Measurements from ENCODE around the gene HOXD8.

HOXD8 gene

GRCh38 chr2:176131848-176132158 lies 2.3 kb downstream of the HOXD8 start:
- no peaks in the 10 kb centered on the region for H3K36me3 ChIP-seq (ENCODE audit: insufficient read depth, low read length)
- H3K9ac ChIP-seq (ENCODE audit: low read depth, low read length): no peak overlapping the region
- no peaks in the 10 kb centered on the region; the same call in 1 of the 2 replicates for H3K9me3 ChIP-seq (ENCODE audit: control insufficient read depth, insufficient read depth, low read length)
- 0 out of 2 replicates have a peak, but pooled peaks cover 3% of the 10 kb centered on the region for H3K4me1 ChIP-seq (ENCODE audit: insufficient read depth, low read length)

GRCh38 chr2:176132205-176133171 lies 3.0 kb downstream of the HOXD8 start:
- H3K36me3 ChIP-seq (ENCODE audit: insufficient read depth, low read length): no peaks in the 10 kb centered on the region
- H3K9ac ChIP-seq (ENCODE audit: low read depth, low read length): no peak overlapping the region
- H3K4me1 ChIP-seq (ENCODE audit: insufficient read depth, low read length): 0 out of 2 replicates have a peak, but pooled peaks cover 3% of the 10 kb centered on the region

GRCh38 chr2:176133389-176133788 lies 3.9 kb downstream of the HOXD8 start:
- Histone ChIP-seq H3K36me3 (ENCODE audit: insufficient read depth, low read length) (no peaks in the 10 kb centered on the region), H3K4me1 (ENCODE audit: insufficient read depth, low read length) (0 out of 2 replicates have a peak, but pooled peaks cover 3% of the 10 kb centered on the region), H3K9me3 (ENCODE audit: control insufficient read depth, insufficient read depth, low read length) (no peaks in the 10 kb centered on the region; the same call in 1 of the 2 replicates), H3K9ac (ENCODE audit: low read depth, low read length) (no peak overlapping the region)

More at GRCh38 chr2:176132205-176133171, 3.0 kb downstream of the HOXD8 start:
- no peaks in the 10 kb centered on the region; the same call in 1 of the 2 replicates for H3K9me3 ChIP-seq (ENCODE audit: control insufficient read depth, insufficient read depth, low read length)

- Histone ChIP-seq H3K36me3 (ENCODE audit: insufficient read depth, low read length) (no peaks in the 10 kb centered on the region), H3K4me1 (ENCODE audit: insufficient read depth, low read length) (0 out of 2 replicates have a peak, but pooled peaks cover 3% of the 10 kb centered on the region), H3K9me3 (ENCODE audit: control insufficient read depth, insufficient read depth, low read length) (no peaks in the 10 kb centered on the region; the same call in 1 of the 2 replicates), H3K9ac (ENCODE audit: low read depth, low read length) (no peak overlapping the region)
Observed at GRCh38 chr2:176134035-176134434, 4.5 kb downstream of the HOXD8 start.

- Histone ChIP-seq H3K9me3 (ENCODE audit: control insufficient read depth, insufficient read depth, low read length) (no peaks in the 10 kb centered on the region; the same call in 1 of the 2 replicates), H3K9ac (ENCODE audit: low read depth, low read length) (no peak overlapping the region)
Observed at GRCh38 chr2:176135035-176135440, 5.5 kb downstream of the HOXD8 start.

GRCh38 chr2:176136374-176137251 lies 7.1 kb downstream of the HOXD8 start:
- peak overlapping the region; percentile 66 for H3K9ac ChIP-seq (ENCODE audit: low read depth, low read length)
- no peaks in the 10 kb centered on the region for H3K36me3 ChIP-seq (ENCODE audit: insufficient read depth, low read length)
- H3K4me1 ChIP-seq (ENCODE audit: insufficient read depth, low read length): 0 out of 2 replicates have a peak, but pooled peaks cover 3% of the 10 kb centered on the region
- H3K9me3 ChIP-seq (ENCODE audit: control insufficient read depth, insufficient read depth, low read length): no peaks in the 10 kb centered on the region; the same call in 1 of the 2 replicates

More at GRCh38 chr2:176135035-176135440, 5.5 kb downstream of the HOXD8 start:
- Histone ChIP-seq H3K36me3 (ENCODE audit: insufficient read depth, low read length) (no peaks in the 10 kb centered on the region), H3K4me1 (ENCODE audit: insufficient read depth, low read length) (0 out of 2 replicates have a peak, but pooled peaks cover 3% of the 10 kb centered on the region)

GRCh38 chr2:176137252-176137580 lies 7.7 kb downstream of the HOXD8 start:
- Histone ChIP-seq H3K4me1 (ENCODE audit: insufficient read depth, low read length) (0 out of 2 replicates have a peak, but pooled peaks cover 2% of the 10 kb centered on the region), H3K36me3 (ENCODE audit: insufficient read depth, low read length) (no peaks in the 10 kb centered on the region)

GRCh38 chr2:176137906-176138305 lies 8.4 kb downstream of the HOXD8 start:
- Histone ChIP-seq H3K4me1 (ENCODE audit: insufficient read depth, low read length) (no peaks in the 10 kb centered on the region), H3K9me3 (ENCODE audit: control insufficient read depth, insufficient read depth, low read length) (no peaks in the 10 kb centered on the region; the same call in 1 of the 2 replicates), H3K36me3 (ENCODE audit: insufficient read depth, low read length) (no peaks in the 10 kb centered on the region), H3K9ac (ENCODE audit: low read depth, low read length) (no peak overlapping the region)

More at GRCh38 chr2:176137252-176137580, 7.7 kb downstream of the HOXD8 start:
- no peak overlapping the region; the same call in 1 of the 2 replicates for H3K9ac ChIP-seq (ENCODE audit: low read depth, low read length)
- H3K9me3 ChIP-seq (ENCODE audit: control insufficient read depth, insufficient read depth, low read length): no peaks in the 10 kb centered on the region; the same call in 1 of the 2 replicates

- Histone ChIP-seq H3K9ac (ENCODE audit: low read depth, low read length) (no peak overlapping the region), H3K36me3 (ENCODE audit: insufficient read depth, low read length) (no peaks in the 10 kb centered on the region), H3K9me3 (ENCODE audit: control insufficient read depth, insufficient read depth, low read length) (no peaks in the 10 kb centered on the region; the same call in 1 of the 2 replicates)
Observed at GRCh38 chr2:176138526-176138922, 9.0 kb downstream of the HOXD8 start.

GRCh38 chr2:176138923-176139660 lies 9.6 kb downstream of the HOXD8 start:
- no peak overlapping the region for H3K9ac ChIP-seq (ENCODE audit: low read depth, low read length)
- H3K36me3 ChIP-seq (ENCODE audit: insufficient read depth, low read length): no peaks in the 10 kb centered on the region
- no peaks in the 10 kb centered on the region; the same call in 1 of the 2 replicates for H3K9me3 ChIP-seq (ENCODE audit: control insufficient read depth, insufficient read depth, low read length)
- no peaks in the 10 kb centered on the region for H3K4me1 ChIP-seq (ENCODE audit: insufficient read depth, low read length)

More at GRCh38 chr2:176138526-176138922, 9.0 kb downstream of the HOXD8 start:
- H3K4me1 ChIP-seq (ENCODE audit: insufficient read depth, low read length): no peaks in the 10 kb centered on the region

- Histone ChIP-seq H3K36me3 (ENCODE audit: insufficient read depth, low read length) (no peaks in the 10 kb centered on the region), H3K4me1 (ENCODE audit: insufficient read depth, low read length) (no peaks in the 10 kb centered on the region), H3K9me3 (ENCODE audit: control insufficient read depth, insufficient read depth, low read length) (no peaks in the 10 kb centered on the region; the same call in 1 of the 2 replicates), H3K9ac (ENCODE audit: low read depth, low read length) (peak overlapping the region; percentile 60; the same call in 1 of the 2 replicates)
Observed at GRCh38 chr2:176139661-176140512, 10.4 kb downstream of the HOXD8 start.

- no peaks in the 10 kb centered on the region for H3K9me3 ChIP-seq (ENCODE audit: control insufficient read depth, insufficient read depth, low read length)
- no peaks in the 10 kb centered on the region for H3K36me3 ChIP-seq (ENCODE audit: insufficient read depth, low read length)
- no peaks in the 10 kb centered on the region for H3K4me1 ChIP-seq (ENCODE audit: insufficient read depth, low read length)
- peak overlapping the region; percentile 60; the same call in 1 of the 2 replicates for H3K9ac ChIP-seq (ENCODE audit: low read depth, low read length)
Observed at GRCh38 chr2:176140513-176141317, 11.2 kb downstream of the HOXD8 start.
